Measurements from ENCODE around the gene FAM53B. TPM values are rescaled to one million over a fixed set of nuclear protein-coding genes. Genes with fewer than 3 reads are reported as not detected.
A peak's percentile ranks its signal among the peaks of the same experiment; 100 is the strongest.

FAM53B gene
- total RNA-seq, 2 experiments from 2014 or later = 8.7 to 9.6 TPM

DNA sequence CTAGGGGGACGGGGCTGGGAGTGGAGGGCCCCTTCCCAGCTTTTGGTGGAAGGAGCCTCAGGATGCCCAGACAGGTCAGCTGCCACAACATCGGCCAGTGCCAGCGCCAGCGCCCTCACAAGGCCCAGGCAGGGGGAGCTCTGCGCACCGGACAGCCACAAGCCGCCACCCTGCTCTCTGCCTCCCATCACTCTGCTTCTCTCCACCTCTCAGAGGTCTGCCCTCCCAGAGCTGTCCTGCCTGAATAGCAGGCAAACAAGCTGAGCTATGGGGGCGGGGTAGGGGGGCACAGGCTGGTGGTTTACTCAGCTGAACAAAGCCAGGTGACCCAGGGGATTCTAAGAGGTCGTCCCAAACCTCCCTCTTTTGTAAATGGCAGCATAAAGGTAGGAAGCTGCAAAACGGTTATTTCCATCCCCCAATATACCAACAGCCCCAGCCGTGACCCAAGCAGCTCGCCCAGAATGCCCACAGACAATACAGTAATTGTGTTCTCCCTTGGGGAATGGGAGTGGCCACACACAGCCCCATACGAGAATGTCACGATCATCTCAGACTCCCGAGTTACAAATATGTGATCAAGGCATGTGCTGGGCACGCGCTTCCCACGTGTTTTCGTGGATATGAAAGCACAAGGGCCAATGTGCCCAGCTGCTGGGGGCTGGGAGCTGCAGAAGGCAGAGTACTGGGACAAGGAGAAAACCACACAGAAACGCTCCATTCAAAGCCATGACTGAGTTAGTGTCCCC is 19.7 kb downstream of the FAM53B start:
- H3K27ac Mint-ChIP-seq = no peak overlapping the region
- no peak for DNase-seq
- peaks cover 11% of the 10 kb centered on the region for H3K36me3 Mint-ChIP-seq
- no peaks in the 10 kb centered on the region for H3K9me3 Mint-ChIP-seq
- peaks cover 77% of the 10 kb centered on the region for H3K4me1 Mint-ChIP-seq
- no peak overlapping the region for H3K4me3 Mint-ChIP-seq
- no peaks in the 10 kb centered on the region for H3K27me3 Mint-ChIP-seq

DNA sequence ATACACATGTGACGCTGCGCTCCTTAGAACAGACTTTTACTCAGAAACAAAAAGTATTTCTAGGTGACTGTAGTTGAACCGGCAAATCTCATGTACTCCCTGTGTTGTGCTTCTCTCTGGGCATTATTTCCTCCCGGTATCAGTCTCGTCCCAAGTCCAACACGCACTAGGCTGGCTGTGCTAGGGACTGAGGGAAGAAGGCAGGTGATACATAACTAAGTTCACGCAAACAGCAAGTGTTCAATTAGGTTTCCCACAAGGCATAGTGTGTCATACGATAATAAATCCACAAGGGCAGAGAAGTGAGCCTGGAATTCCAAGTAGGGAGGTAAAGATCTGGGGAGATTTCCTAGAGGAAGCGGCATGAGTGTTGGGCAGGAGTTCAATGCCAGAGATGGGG is 20.4 kb downstream of the FAM53B start:
- Mint-ChIP-seq H3K4me1 (peaks cover 77% of the 10 kb centered on the region), H3K27ac (peak overlapping the region; percentile 92), H3K4me3 (no peak overlapping the region), H3K9me3 (no peaks in the 10 kb centered on the region), H3K36me3 (peaks cover 11% of the 10 kb centered on the region), H3K27me3 (no peaks in the 10 kb centered on the region)
- no peak for DNase-seq

DNA sequence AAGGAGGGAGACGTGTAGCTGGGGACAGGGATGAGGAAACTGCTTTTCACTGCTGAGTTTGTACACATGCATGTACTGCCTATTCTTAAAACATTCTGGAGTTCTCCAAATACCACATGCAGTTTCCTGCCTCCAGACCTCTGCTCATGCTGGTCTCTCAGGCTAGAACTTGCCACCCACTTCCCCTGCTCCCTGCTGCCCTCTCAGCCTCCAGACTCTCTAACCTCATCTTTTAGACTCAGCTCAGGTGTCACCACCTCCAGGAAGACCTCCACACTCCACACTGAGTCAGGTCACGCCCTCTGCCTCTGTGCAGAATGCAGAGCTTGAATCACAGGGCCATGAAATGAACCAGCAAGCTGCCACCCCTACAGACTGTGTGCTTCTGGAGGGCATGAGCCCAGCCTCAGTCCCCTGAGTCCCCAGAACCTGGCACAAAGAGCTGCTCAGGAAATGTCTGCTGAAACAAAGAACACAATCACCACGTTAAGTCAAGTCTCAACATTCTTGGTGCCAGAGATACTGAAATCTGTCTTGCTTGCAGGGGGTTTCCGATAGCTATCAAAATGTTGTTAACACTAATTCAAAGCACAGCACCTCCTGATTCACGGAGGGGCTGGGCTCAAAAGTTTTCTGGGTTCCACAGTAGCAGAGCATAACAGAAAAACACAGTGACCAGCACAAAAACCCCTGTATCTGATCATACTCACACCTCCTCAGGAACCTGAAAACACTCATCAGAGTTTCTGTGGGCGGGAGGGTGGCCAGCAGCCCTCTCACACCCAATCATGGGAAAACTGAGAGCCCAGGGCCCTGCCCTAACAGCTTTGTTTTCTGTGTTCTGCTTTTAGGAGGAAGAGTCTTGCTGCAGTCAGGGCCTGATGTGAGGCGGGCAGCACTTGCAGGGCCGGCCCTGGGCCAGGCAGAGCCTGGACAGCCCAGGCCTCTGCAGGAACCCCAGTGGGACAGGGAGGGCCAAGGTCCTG is 21.1 kb downstream of the FAM53B start:
- DNase-seq = peak; percentile 70
- no peaks in the 10 kb centered on the region for H3K27me3 Mint-ChIP-seq
- H3K4me1 Mint-ChIP-seq = peaks cover 77% of the 10 kb centered on the region
- peaks cover 11% of the 10 kb centered on the region for H3K36me3 Mint-ChIP-seq
- H3K27ac Mint-ChIP-seq = peak overlapping the region; percentile 92
- H3K4me3 Mint-ChIP-seq = peak overlapping the region; percentile 59
- no peaks in the 10 kb centered on the region for H3K9me3 Mint-ChIP-seq

DNA sequence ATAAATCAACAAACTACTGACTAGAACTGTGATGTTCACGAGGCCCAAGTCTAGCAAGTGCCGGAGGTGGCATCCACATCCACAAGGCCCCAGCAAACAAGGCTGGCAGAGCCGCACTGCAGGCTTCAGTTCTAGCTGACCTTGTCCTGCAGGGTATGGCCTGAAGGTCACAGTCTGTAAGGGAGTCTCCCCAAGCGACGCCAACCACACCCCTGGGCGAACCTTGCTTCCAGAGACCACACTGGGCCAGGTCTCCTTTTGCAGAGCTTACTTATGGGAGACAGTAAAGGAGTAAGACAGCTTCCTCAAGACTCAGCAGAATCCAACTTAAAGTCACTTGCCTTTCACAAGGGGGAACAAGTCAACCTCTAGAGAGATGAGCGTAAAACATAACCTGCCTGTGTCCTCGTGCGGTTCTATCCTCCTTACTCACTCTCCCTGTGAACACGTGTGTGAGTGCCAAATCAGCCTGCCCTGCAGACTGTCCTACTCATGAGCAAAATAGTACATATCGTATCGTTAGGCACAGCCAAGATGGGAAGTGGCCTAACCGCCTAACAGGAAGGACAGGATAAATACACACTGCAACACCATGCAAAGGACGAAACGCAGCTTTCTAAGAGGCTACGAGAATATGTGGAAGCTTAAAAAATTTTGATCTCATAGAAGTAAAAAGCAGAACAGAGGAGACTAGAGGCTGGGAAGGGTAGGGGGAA is 22.7 kb downstream of the FAM53B start:
- Mint-ChIP-seq H3K4me1 (peaks cover 79% of the 10 kb centered on the region), H3K36me3 (peaks cover 23% of the 10 kb centered on the region), H3K27me3 (no peaks in the 10 kb centered on the region), H3K9me3 (no peaks in the 10 kb centered on the region), H3K27ac (peak overlapping the region; percentile 51), H3K4me3 (peak overlapping the region; percentile 5)
- DNase-seq = no peak

DNA sequence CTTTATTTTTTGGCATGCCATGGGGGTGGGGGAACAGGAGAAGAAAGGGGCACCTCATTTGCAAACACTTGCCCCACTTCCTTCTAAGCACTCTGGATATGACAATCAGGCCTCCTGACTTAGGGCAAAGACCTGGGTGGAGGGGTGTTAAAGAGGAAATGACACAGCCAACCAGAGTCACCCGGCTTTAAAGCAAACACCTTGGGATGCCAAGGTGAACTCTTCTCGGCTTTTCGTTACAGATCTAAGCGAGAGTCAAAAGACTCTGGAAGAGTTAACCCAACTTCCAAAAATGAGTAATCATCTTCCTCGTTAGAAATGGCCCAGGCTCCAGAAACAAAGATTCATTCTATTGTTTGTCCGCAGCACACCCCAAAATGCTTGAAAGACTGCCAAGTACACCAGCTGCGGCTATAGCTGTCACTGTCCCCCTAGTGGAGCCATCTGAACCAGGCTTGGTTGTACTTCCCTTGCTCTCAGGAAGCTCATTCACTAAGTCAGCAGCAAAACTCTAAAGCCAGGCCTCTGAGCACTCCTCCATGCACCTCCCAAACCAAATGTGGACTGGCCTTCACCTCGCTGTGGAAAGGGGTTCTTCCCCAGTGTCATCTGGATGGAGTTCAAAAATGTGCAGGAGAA is 24.8 kb downstream of the FAM53B start:
- Mint-ChIP-seq H3K27ac (peak overlapping the region; percentile 76), H3K9me3 (no peaks in the 10 kb centered on the region)
- peak; percentile 61 for DNase-seq

DNA sequence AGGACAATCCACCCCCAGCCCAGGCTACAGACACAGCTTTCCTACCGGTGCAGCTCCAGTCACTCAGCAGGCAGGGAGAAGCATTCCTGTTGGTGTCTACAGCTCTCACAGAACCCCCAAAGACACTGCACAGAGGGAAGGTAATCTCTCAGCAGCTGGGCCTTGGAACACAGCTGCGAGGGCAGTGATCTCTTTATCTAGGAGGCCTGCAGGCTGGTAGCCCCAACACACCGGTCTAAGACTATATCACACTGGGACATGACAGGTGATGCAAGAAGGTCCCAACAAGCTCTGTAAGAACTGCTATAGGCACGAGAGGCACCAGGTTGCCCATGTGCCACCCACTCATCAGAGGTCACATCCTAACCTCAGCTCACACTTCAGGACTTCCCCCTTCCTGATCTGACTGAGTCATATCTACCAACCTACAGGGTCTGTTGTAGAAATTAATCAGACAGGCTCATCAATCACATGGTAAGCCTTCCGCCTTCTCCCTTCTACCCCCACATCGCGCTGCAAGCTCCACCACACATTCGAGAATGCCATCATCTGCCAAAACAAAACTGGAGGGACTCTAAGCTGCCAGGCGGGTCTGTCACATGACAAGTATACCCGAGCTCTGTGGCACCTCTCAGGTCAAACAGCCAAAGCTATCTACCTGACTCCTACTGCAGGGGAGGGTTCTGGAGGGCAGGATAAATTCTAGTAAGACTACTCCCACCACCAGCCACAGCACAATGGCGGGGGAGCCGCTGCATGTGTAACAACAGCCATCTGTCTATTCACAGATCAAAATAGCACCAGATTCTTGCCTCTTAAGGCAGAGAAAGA is 26.1 kb downstream of the FAM53B start:
- Mint-ChIP-seq H3K4me3 (peak overlapping the region; percentile 35), H3K9me3 (no peaks in the 10 kb centered on the region), H3K36me3 (peaks cover 28% of the 10 kb centered on the region), H3K4me1 (peaks cover 82% of the 10 kb centered on the region), H3K27ac (peak overlapping the region; percentile 76), H3K27me3 (no peaks in the 10 kb centered on the region)
- DNase-seq = peak; percentile 81

More for the DNA sequence above, 24.8 kb downstream of the FAM53B start:
- Mint-ChIP-seq H3K4me3 (peak overlapping the region; percentile 35), H3K36me3 (peaks cover 28% of the 10 kb centered on the region), H3K4me1 (peaks cover 83% of the 10 kb centered on the region), H3K27me3 (no peaks in the 10 kb centered on the region)

DNA sequence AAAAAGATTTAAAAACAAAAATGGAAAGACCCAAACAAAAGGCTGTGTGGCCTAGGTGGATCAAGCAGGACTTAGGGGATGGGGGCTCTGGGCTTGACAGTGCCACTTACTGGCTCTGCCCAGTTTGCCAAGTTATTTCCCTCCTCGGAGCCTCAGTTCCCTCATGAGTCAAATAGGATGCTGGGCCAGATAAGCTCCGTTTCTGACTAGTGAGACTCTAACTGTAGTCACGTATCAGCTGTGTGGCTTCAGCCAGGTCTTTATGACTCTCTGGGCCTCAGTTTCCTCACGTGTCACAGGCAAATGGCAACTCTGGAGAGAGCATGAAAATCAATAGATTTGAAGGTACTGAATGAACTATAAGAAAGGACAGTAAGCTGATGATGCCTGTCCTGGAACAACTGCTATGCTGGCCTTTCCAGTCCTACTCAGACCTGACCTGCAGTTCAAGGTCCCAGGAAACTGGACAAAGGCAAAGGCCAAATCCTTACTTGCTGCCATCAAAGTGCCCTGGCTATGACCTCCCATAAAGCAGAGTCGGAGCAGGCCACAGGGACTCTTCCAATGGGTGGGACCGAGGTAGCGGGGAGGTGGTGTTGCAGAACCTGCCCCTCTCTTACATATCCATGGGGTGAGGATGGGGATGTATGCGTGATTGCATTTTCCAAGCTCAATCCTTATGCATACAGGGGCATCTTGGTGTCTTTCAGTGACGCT is 27.0 kb downstream of the FAM53B start:
- Mint-ChIP-seq H3K9me3 (no peaks in the 10 kb centered on the region), H3K4me1 (peaks cover 79% of the 10 kb centered on the region), H3K27me3 (no peaks in the 10 kb centered on the region), H3K4me3 (peak overlapping the region; percentile 33), H3K36me3 (peaks cover 28% of the 10 kb centered on the region), H3K27ac (peak overlapping the region; percentile 76)
- no peak for DNase-seq

DNA sequence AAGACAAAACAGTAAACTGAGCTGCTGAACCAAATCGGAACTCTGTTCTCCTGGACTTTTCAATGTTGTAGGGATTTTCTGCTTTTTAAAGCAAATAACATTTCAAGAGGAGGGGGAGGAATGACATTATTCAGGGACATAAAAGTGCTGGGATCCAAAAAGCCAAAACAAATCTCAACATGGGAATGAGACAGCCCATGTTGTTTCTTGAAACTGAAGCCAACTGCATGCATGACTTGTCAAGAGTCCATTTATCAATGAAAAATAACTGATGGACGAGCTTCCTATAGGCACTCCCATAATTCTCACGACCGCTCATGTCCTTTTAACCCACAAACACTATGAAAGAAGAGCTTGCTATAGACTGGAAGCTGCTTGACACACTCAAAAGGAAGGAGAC is 27.8 kb downstream of the FAM53B start:
- Mint-ChIP-seq H3K4me3 (no peak overlapping the region), H3K36me3 (peaks cover 23% of the 10 kb centered on the region), H3K27me3 (no peaks in the 10 kb centered on the region), H3K27ac (no peak overlapping the region), H3K4me1 (peaks cover 72% of the 10 kb centered on the region), H3K9me3 (no peaks in the 10 kb centered on the region)
- no peak for DNase-seq

DNA sequence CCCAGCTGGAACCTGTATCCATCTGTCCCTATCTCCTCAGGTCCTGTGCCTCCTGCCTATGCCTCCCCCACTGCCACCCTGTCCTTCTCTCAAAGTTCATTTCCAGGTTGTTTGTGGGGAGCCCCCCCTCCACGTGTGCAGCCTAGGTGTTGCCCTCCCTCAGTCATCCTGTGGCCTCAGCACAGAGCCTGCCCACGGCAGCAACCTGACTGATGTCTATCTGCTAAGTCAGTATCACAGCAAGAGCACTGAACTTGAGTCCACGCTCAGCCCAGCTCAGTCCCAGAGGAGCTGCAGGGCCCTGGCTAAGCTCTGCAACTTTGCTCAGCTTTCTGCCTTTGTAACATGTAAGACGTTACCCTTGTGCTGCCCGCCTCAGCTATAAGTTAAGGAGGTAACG is 28.7 kb downstream of the FAM53B start:
- peaks cover 73% of the 10 kb centered on the region for H3K4me1 Mint-ChIP-seq
- DNase-seq = no peak
- H3K9me3 Mint-ChIP-seq = no peaks in the 10 kb centered on the region
- no peaks in the 10 kb centered on the region for H3K27me3 Mint-ChIP-seq
- H3K4me3 Mint-ChIP-seq = no peak overlapping the region
- peaks cover 23% of the 10 kb centered on the region for H3K36me3 Mint-ChIP-seq
- peak overlapping the region; percentile 25 for H3K27ac Mint-ChIP-seq

DNA sequence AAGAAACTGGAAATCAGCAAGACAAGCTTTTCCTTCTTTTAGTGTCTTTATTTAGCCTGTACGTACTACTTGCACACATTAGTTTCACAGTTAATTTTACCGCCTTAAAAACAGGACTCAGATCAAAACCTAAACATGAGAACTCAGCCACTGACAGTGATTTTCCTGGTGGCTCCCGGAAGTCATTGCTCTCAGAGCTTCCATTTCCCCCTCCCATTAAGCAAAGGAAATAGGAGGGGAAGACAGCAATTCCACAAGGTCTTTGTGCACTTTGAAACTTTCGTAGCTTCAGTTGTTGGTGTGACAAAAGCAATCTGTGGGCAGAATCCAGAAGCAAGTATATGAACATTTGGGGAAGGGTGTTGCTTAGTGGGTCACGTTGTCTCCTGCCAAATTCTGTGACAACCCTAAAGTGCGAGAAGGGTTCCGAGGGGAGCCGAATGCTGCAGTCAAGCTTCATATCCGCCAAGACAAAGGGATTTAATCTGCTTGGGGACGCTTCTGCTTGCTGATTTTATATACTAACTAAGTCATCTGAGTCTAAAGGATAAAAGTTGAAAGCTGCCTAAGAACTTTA is 30.4 kb downstream of the FAM53B start:
- DNase-seq = no peak
- Mint-ChIP-seq H3K27ac (no peak overlapping the region), H3K4me1 (peaks cover 63% of the 10 kb centered on the region), H3K36me3 (peaks cover 21% of the 10 kb centered on the region), H3K9me3 (no peaks in the 10 kb centered on the region), H3K27me3 (no peaks in the 10 kb centered on the region), H3K4me3 (no peak overlapping the region)

DNA sequence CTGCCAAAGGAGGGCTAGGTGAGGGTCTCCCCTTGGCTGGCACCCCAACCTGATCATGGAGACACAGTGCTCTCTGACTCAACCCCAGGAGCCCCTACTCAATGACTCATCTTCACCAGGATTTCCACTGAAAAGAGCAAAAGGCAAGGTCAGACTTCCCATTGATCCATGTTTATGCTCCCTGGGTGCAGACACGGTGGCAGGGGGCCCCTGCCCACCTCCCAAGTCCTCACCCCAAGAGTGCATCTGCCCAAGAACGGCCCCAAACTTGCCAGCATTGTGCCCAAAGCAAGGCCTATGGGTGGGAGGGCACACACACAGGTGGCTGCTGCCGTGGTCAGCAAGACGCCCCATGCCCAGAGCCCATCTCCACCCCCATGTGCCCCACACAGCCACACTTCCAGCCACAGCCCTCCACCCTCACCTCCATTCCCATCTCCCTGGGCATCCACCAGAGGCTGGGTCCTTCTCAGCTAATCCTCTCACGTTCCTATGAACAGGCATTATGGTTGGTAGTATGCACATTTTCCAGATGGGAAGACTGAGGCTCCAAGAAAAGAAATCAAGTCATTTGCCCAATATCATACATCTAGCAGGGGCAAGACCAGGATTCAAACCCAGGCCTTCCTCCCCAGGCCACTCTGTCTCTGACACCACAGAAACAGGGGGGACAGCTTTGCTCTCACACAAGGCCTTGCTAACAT is 31.3 kb downstream of the FAM53B start:
- Mint-ChIP-seq H3K27ac (no peak overlapping the region), H3K36me3 (peaks cover 21% of the 10 kb centered on the region), H3K4me3 (no peak overlapping the region), H3K4me1 (peaks cover 57% of the 10 kb centered on the region), H3K9me3 (no peaks in the 10 kb centered on the region), H3K27me3 (no peaks in the 10 kb centered on the region)
- no peak for DNase-seq

DNA sequence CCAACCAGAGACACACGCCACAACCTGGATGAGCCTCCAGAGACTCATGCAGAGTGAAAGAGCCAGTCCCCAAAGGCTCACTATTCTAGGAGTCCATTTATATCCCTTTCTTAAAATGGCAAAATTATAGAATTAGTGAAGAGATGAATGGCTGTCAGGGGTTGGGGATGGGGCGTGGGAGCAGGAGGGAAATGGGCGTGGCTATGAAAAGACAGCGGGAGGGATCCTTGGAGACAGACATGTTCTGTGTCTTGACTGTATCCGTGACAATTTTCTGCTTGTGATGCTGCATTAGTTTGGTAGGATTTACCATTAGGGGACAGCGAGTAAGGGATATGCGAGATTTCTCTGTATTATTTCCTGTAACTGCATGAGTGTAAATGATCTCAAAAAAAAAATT is 33.0 kb downstream of the FAM53B start:
- DNase-seq = no peak
- Mint-ChIP-seq H3K9me3 (no peaks in the 10 kb centered on the region), H3K4me3 (no peak overlapping the region), H3K4me1 (peaks cover 45% of the 10 kb centered on the region), H3K27me3 (no peaks in the 10 kb centered on the region), H3K36me3 (peaks cover 14% of the 10 kb centered on the region), H3K27ac (no peak overlapping the region)

Measured in activated naive CD8-positive, alpha-beta T cell treated with anti-CD3 and anti-CD28 coated beads for 36 hours (primary cell).